GM18502 (cell line): Measurements from ENCODE around the gene LRP10.

Experiments
- ATAC-seq: cut with Tn5 transposase; IDR thresholded peaks from one replicate; pipeline ENCODE4 v1.9.1; 2021; ENCODE audit warnings: mild to moderate bottlenecking; ENCODE audit not compliant: unreplicated experiment, poor library complexity

LRP10 gene

GRCh38 chr14:22884738-22885523 is 13.4 kb downstream of the LRP10 start:
- no peak for ATAC-seq

DNA sequence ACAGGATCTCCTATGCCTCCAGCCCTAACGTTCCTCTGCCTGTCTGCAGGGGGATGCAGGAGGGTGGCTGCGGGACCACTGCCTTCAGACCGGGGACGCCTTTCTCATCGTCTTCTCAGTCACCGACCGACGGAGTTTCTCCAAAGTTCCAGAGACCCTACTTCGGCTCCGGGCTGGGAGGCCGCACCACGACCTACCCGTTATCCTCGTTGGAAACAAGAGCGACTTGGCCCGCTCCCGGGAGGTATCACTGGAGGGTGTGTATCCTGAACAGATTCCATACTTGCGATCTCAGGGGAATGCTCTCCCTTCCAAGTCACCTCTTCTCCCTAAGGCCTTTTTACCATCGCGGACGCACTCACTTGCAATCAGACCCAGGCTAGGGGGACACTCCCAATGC is 14.4 kb downstream of the LRP10 start:
- ATAC-seq: no peak

DNA sequence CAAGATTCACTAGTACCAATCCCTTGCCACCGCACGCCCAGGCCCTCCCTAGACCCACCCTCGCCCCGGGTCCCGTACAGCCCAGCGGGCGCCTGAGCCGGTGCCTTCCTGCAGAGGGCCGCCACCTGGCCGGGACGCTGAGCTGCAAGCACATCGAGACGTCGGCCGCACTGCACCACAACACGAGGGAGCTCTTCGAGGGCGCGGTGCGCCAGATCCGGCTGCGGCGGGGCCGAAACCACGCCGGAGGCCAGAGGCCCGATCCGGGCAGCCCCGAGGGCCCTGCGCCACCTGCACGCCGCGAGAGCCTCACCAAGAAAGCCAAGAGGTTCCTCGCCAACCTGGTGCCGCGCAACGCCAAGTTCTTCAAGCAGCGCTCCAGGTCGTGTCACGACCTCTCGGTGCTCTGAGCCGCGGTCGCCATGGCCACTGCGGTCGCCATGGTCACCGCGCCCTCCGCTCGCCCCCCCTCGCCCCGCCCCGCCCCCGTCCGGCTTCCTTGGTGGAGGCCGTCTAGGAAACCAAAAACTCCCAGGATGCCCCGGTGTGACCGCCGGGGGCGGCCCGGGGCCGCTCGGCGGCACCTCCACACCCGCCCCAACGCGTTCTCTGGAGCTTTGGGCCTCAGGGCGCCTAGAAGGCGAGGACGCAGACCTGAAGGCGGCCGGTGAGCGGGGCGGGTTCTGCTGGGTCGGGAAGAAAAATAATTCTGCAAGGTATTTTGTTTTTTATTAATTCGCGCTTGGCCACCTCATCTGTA is 15.1 kb downstream of the LRP10 start:
- peak; percentile 57 for ATAC-seq

DNA sequence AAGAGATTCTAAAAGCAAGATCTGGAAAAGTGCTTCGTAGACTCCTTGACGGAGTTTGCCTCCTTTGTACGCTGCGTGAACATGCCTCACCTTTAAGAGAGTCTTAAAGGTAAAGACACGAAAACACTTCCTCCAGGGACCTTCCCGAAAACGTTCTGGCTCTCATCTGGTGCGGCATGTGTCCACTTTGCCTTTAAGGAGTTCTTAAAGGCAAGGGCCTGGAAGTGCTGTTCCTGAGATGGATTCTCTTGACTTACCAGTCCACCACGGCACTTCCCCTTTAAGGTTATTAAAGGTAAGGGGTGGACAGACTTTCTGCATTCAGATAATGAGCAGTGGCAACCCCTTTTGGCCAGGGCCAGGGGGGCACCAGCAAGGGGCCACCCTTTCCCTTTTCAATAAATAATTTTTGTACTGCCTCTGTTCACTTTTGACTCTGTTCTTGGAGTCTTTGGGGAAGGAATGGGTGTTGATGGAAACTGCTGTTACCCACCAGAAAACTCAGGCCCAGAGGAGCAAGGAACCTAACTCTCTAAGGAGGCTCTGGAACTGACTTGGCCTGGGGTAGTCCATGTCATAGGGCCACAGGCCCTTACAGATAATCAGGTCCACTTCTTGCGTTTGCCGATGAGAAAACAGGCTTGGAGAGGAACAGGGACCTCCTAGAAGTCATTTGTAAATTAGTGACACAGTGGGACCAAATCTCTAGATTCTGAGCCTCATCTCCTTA is 15.9 kb downstream of the LRP10 start:
- peak; percentile 47 for ATAC-seq

GRCh38 chr14:22887990-22888378 is 16.4 kb downstream of the LRP10 start:
- ATAC-seq: peak; percentile 49

GRCh38 chr14:22888662-22889061 is 17.1 kb downstream of the LRP10 start:
- ATAC-seq: no peak

GRCh38 chr14:22890416-22890815 is 18.9 kb downstream of the LRP10 start:
- no peak for ATAC-seq

DNA sequence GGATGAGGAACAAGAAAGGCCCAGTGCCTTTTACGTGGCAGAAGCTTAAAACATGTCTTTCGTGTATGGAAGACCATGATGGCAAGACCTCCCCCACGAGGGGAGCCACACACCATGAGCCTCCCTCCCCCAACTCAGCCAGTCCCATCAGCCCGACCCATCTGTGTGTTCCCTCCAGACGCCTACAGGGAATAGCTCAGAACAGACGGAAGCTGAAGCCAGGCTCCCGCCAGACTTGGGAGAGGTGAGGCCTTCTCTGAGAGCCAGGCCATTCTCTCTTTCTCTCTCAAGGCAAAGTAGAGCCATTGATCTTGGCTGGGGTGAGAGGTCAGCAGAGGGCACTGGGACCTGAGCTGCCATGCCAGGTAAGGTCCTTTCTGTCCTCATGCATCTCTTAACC is 20.9 kb downstream of the LRP10 start:
- no peak for ATAC-seq

DNA sequence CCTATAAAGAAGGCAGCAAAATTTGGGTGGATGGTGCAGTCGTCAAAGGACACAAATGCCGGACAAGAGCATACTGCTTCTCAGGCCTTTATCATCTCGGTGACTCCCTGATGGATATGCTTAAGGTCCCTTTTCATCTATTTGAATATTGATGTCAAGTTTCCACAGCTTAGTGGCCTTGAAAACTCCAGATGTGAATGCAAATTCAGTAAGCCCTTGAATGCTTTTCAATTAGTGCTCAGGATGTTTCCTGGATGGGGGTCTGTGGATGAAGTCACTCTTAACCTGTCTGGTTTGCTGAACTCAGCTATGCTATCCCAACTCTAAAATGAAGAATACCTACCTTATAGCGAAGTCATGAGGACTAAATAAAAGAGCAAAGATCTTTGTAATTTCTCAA is 22.2 kb downstream of the LRP10 start:
- no peak for ATAC-seq

- no peak for ATAC-seq
These were observed 23.9 kb downstream of the LRP10 start for GRCh38 chr14:22895402-22895801.

- no peak for ATAC-seq
These were observed 24.8 kb downstream of the LRP10 start for GRCh38 chr14:22896356-22896755.

DNA sequence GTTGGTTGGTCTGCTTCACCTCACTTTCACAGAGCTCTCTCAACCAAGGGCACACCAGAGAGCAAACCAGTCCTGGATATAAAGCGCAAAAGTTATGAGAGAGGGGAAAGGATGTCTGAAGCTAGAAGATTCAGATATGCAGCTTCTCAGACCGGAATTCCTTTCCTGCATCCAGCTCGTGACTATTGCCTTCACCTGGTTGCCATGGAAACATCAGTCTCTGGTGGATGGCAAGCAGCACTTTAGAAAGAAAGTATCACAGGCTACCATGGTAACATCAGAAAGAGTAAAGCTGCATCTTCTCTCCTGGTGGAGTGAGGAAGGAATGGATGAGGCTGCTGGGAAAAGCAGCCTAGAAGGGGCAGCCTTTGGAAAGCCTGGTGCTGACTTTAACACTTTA is 25.2 kb downstream of the LRP10 start:
- ATAC-seq: no peak

GRCh38 chr14:22897357-22897756 is 25.8 kb downstream of the LRP10 start:
- no peak for ATAC-seq

DNA sequence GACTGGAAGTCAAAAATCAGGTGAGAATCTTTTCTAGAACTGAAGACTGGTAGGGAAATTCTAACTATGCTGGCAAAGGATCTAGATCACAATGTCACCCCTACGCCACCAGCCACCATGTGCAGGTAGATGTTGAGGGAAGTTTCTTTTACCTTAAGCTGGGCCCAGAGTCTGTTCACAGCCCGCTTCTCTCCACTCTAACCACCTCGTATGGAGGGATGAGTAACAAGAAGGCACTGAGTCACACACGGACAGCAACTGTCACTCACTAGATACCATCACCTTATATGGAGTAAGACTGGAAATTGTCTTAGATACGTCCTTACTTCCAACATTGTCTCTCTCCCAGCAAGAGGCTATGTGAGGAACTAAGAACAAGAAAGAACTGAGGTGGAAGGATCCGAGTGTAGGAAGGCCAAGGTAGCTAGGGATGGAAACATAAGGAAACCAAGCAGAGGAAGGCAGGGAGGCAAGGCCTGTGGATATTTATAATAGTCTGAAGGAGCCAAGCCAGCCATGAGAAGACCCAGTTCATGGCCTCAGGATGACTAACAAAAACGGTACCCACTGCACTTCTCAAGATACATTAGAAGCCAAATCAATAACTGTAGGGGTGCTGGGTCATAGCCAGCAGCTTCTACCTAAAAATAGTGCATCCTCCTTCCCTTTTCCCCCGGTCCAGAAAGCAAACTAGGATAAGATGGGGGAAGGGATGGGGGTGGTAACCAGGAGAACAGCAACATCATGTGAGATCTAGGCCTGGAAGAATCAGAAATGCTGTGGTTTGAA is 27.0 kb downstream of the LRP10 start:
- ATAC-seq: no peak

- no peak for ATAC-seq
These were observed 28.7 kb downstream of the LRP10 start for GRCh38 chr14:22900081-22900799.

DNA sequence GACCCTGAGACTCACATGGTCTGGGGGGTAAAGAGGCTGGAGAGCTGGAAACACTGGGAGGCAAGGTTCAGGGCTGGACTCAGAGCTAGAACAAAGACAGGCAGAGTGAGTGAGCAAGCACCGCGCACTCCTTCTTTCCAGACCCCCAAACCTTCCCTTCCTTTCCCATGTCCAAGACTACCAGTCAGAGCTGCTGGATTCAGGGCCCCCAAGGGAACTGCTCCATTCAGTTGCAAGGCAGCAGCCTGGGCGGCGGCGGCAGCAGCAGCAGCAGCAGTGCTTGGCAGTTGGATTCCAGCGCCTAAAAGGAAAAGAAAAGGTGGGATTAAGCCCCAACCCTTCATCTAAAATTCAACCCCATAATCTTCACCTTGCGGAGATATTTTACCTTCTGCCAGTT is 30.3 kb downstream of the LRP10 start:
- no peak for ATAC-seq

DNA sequence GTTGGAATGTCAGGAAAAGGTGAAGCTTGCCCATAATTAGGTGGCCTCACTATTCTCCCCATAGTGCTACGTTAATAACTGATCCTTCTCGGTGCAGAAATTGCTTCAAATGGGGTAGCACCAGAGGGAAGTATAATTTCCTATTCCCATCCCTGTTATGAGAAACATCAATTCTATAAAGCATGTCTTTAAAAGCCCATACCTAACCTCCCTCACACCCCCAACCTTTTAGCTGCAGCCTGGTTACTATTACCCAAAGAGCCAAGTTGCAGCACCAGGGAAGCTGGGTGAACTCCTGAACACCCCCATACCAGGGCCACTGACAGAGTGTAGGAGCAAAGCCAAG is 32.2 kb downstream of the LRP10 start:
- ATAC-seq: no peak

DNA sequence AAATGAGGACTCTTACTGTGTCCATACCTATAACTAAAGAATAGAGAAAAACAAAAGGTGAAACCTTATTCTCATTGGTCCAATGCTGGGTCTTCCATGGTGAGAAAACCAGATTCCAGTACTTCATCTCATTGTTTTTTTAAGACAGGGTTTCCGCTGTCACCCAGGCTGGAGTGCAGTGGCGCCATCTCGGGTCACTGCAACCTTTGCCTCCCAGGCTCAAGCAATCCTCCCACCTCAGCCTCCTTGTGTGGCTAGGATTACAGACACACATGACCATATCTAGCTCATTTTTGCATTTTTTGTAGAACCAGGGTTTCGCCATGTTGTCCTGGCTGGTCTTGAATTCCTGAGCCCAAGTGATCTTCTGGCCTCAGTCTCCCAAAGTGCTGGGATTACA is 34.1 kb downstream of the LRP10 start:
- ATAC-seq: no peak

- no peak for ATAC-seq
These were observed 34.5 kb downstream of the LRP10 start for GRCh38 chr14:22906073-22906472.

GRCh38 chr14:22907429-22907828 is 35.9 kb downstream of the LRP10 start:
- no peak for ATAC-seq
